GM19467 (cell line): ENCODE data around the gene ZBED1.
"Not testable (repeated sequence)": the region's sequence is repeated elsewhere in the genome, so short reads cannot be mapped to it uniquely, and the experiment has no call there.

ENCODE experiments used
- ATAC-seq: cut with Tn5 transposase; IDR thresholded peaks from one replicate; pipeline ENCODE4 v1.9.1; 2021; ENCODE audit warnings: mild to moderate bottlenecking, moderate library complexity; ENCODE audit not compliant: unreplicated experiment

The ZBED1 gene

GRCh38 chrX:2520539-2520938 lies 19.8 kb upstream of the ZBED1 start:
- ATAC-seq = no peak

DNA sequence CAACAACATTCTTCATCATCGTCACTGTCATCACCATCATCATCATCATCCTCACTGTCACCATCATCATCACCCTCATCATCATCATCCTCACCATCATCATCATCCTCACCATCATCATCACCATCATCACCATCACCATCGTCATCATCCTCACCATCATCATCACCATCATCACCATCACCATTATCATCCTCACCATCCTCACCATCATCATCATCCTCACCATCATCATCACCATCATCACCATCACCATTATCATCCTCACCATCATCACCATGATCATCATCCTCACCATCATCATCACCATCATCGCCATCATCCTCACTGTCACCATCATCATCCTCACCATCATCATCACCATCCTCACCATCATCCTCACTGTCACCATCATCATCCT lies 18.9 kb upstream of the ZBED1 start:
- not testable (repeated sequence) for ATAC-seq

GRCh38 chrX:2517055-2517454 lies 16.3 kb upstream of the ZBED1 start:
- no peak for ATAC-seq

DNA sequence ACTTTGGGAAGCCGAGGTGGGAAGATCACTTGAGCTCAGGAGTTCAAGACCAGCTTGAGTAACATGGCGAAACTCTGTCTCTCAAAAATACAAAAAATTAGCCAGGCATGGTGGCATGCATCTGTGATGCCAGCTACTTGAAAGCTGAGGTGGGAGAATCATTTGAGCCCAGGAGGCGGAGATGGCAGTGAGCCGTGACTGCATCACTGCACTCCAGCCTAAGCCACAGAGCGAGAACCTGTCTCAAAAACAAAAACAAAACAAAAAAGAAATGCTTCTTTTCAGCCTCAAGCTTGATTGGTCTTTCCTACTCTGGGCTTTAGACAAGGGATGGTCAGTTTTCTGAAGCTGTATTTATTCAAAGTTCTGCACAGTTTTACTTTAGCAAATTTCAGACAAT lies 15.8 kb upstream of the ZBED1 start:
- peak; percentile 60 for ATAC-seq

GRCh38 chrX:2514131-2514530 lies 13.4 kb upstream of the ZBED1 start:
- ATAC-seq = no peak

DNA sequence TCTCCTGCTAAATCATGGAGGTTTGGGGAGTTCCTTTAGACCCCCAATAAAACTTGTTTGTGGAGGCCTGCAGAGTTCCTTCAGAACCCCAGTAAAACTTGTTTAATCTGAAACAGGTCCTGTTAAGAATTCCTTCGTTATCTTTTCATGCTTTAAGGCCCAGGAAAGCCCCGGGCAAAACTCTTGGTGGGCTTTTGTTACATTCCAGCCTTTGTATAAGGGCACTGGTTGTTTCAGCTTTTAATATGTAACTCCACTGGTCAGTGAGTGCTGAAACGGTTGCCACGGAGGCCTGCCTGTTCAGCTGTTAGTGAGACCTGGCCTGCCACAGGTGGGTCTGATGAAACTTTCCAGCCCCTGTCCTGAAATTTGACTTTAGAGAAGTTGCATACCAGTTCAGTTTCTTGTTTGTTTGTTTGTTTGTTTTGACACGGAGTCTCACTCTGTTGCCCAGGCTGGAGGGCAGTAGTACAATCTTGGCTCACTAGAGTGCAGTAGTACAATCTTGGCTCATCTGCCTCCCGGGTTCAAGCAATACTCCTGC lies 12.4 kb upstream of the ZBED1 start:
- no peak for ATAC-seq

DNA sequence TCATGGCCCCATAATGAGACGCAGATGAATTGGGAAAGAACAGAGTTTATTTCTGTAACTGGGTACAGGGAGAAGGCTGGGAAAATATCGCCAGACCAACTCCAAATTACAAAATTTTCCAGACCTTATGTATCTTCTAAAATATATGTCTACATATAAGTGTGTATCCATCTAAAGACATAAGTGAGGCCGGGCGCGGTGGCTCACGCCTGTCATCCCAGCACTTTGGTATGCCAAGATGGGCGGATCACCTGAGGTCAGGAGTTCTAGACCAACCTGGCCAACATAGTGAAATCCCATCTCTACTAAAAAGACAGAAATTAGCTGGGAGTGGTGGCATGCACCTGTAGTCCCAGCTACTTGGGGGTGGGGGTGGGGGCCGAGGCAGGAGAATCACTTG lies 11.7 kb upstream of the ZBED1 start:
- no peak for ATAC-seq

DNA sequence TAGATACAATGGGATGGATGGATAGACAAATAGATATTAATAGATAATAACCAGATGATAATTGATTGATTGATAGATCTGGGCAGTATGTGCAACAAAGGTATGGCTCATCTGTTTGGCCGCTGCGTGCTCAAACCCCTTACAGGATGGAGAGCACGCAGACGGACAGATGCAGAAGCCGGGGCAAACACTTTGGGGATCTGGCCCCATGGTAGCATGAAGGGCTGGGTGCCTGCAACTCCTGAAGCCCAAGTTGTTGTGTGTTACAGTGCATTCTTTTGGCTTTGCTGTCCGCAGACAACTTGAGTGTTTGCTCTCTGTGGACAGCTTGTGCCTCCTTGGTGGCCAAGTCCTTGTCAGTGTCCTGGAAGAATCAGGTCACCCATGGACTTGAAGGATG lies 10.6 kb upstream of the ZBED1 start:
- ATAC-seq = no peak

DNA sequence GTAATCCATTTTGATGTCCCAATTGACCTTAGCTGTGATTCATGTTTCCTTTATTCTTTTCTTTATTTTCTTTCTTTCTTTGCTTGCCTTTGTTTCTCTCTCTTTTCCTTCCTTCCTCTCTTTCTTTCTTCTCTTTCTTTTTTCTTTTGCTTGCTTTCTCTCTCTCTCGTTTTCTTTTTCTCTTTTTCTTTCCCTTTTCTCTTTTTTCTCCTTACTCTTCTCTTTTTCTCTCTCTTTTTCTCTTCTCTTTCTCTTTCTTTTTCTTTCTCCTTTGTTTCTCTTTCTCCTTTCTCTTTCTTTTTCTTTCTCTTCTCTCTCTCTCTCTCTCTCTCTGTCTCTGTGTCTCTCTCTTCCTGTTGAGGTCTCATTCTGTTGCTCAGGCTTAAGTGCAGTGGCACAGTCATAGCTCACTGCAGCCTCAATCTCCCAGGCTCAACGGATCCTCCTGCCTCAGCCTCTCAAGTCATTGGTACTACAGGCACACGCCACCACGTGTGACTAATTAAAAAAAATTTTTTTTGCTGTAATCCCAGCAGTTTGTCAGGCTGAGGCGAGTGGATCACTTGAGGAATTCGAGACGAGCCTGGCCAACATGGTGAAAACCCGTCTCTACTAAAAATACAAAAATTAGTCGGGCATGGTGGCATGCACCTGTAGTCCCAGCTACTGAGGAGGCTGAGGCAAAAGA lies 8.0 kb upstream of the ZBED1 start:
- no peak for ATAC-seq

DNA sequence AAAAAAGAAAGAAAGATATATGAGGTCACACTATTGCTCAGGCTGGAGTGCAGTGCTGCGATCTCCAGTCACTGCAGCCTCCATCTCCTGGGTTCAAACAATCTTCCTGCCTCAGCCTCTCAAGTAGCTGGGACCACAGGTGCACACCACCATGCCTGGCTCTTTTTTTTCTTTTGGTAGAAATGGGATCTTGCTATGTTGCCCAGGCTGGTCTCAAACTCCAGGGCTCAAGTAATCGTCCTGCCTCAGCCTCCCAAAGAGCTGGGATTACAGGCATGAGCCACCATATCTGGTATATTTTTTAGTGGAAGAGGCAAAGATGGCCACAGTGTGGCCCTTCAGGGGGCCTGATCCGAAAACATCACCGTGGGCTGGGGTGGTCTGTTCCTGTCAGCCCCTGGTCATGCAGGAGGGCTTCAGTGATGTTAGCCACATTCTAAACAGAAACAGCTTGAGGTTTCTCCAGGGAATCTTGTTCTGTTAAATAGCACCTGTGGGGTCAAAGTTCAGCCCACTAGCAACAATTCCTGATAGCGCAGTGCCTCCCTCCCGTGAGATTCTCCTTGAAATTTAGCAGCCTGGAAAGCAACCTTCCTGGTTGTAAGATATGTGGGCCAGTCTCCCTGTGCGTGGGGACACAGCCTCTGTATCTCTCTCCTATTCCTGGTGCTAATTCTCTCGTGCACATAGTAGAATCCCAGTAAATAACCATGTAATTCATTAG lies 7.3 kb upstream of the ZBED1 start:
- ATAC-seq = no peak

DNA sequence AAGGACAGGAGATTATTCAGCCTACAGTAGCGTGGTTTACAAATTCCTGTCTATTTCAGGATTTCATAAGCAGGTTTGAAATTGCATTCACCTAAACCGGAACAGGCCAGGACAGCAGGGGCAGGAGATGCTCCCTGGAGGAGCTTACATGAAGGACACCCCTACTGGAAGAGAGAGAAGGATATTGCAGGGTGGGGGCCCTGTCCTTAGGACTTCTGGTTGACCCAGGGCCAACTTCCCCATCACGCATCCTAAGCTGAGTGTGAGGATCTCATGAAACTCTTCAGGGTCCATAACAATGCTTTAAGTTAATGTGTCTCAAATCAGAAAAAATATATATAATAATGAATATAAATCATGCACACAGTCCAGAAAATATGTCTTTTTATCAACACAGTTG lies 6.4 kb upstream of the ZBED1 start:
- ATAC-seq = no peak

- not testable (repeated sequence) for ATAC-seq
Observed at GRCh38 chrX:2505341-2505740, 4.6 kb upstream of the ZBED1 start.

GRCh38 chrX:2504706-2505332 lies 4.0 kb upstream of the ZBED1 start:
- ATAC-seq = no peak

DNA sequence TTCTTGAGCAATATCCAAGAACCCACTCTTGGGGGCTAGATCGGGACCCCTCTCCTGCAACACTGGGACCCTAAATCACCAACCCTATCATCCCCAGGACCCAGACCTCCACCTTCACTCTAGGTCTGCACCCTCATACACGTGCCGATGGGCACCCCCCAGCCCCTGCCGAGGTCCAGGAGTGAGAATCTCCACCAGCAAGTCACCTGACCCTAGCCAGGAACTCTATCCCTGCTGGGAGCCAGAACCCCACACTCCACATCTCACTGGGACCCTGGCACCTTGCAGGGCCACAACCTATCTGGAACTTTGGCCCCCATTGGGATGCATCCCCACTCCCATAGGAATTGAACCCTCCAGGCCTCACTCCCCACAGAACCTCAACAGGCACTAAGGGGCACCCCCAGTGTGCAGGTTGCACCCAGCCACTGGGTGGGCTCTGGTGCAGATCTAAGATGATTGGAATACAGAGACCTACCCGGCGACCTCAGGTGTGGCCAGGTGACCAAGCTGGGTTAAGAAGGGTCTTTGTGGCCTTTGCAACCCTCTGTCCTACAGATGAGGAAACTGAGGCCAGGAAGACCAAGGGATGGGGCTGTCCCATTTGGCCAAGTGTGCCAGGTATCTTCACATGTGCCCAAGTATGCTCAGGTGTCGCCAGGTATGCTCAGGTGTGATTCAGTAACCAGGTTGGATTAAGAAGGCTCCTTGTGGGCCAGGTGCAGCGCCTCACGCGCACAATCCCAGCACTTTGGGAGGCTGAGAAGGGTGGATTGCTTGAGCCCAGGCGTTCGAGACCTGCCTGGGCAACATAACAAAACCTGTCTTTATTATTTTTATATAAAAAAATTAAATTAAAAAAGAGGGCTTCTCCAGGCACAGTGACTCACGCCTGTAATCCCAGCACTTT lies 3.1 kb upstream of the ZBED1 start:
- ATAC-seq = no peak

GRCh38 chrX:2502668-2503519 lies 2.1 kb upstream of the ZBED1 start:
- ATAC-seq = no peak

DNA sequence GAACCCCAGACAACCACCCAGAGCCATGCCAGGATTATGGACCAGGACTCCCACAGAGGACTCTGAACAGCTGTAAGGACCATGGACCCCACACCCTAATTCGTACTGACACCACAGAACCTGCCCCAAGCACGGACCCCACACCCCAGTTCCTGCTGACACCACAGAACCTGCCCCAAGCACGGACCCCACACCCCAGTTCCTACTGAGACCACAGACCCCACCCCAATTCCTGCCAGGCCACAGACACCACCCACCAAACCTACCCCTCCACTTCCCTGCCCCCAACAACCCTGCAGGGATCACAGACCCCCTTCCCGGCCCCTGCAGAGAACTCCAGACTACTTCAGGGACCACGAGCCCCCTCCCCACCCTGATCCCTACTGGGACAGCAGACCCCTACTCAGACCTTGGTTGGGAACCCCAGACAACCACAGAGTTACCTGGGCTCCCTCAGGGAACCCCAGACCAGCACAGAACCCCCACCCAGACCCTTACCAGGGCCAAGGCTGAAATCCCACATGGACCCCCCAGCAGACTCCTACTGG lies 1.4 kb upstream of the ZBED1 start:
- ATAC-seq = no peak

DNA sequence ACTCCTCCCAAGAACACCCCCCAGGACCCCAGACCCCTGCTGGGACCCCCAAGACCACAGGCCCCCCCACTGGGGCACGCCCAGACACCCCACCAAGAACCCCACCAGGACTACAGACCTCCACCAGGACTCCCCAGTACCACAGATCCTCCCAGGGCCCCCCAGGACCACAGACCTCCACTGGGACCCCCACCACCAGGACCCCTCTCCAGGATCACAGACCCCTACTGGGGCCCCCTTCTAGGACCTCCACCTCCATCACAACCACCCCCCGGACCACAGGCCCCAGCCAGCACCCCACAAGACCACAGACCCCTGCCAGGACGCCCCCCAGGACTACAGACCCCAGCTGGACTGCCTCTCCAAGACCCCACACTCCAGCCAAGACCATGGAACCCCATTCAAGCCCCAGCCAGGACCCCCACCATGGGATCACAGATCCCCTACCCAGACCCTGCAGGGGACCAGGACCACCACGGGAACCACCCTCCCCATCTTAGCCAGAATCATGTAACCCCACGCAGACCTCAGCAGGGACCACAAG lies 855 bp upstream of the ZBED1 start:
- no peak for ATAC-seq

DNA sequence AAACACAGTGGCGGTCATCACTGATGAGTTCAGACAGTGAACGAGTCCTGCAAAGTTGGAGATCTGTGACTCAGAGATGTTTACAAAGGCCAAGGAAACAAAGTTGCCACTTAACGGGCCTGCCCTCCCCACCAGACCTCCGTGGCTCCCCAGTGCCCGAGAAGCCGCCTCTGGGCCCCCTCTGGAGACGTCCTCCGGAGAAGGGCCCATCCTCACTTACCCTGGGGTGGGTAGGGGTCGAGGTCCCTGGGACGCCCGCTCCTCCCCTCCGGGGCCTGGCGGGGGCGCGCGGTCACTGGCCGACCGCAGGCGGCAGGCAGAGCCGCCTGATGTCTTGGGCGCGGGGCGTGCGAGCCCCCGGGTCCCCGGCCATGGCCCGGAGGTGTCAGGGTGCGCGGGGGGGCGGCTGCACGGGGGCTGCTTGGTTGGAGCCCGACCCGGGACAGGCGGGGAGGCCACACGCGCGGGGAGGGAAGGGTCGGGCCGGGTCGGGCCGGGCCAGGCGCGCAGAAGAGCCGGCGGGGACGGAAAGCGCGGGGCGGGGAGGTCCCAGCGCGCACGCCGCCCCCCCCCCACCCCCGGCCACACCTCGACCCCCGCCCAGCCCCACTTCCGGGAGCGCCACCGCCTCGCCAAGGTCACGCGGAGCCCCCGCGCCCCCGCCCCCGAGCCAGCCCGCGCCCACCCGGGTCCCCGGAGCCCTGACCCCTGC lies 529 bp downstream of the ZBED1 start:
- peak; percentile 39 for ATAC-seq

- no peak for ATAC-seq
Observed at GRCh38 chrX:2499507-2499906, 1.3 kb downstream of the ZBED1 start.
